ENCODE results near the gene SUMF2. TPM values are rescaled to one million over a fixed set of nuclear protein-coding genes. Genes with fewer than 3 reads are reported as not detected.
"Not testable (repeated sequence)": the region's sequence is repeated elsewhere in the genome, so short reads cannot be mapped to it uniquely, and the experiment has no call there.

Gene SUMF2
- total RNA-seq, 1 donor from 2014 or later: 158 TPM

- H3K4me1 Mint-ChIP-seq (ENCODE audit: low read depth); H3K9me3 Mint-ChIP-seq; H3K27ac Mint-ChIP-seq; intact Hi-C loops (cut with micrococcal nuclease); H3K4me3 Mint-ChIP-seq (ENCODE audit: low read depth); DNase-seq (ENCODE audit: low spot score); H3K27me3 Mint-ChIP-seq (ENCODE audit: low read depth): not testable (repeated sequence)
- peaks cover 47% of the 10 kb centered on the region for H3K36me3 Mint-ChIP-seq (ENCODE audit: low read depth)
Measured at GRCh38 chr7:56098187-56099008, 34.3 kb downstream of the SUMF2 start.

- peaks cover 56% of the 10 kb centered on the region for H3K36me3 Mint-ChIP-seq (ENCODE audit: low read depth)
- no peak overlapping the region for H3K4me3 Mint-ChIP-seq (ENCODE audit: low read depth)
- intact Hi-C loops (cut with micrococcal nuclease): no loop called here
- peaks cover 9% of the 10 kb centered on the region for H3K4me1 Mint-ChIP-seq (ENCODE audit: low read depth)
- H3K27me3 Mint-ChIP-seq (ENCODE audit: low read depth): no peaks in the 10 kb centered on the region
- DNase-seq (ENCODE audit: low spot score): no peak
- H3K9me3 Mint-ChIP-seq: no peaks in the 10 kb centered on the region
- H3K27ac Mint-ChIP-seq: no peak overlapping the region
Measured at GRCh38 chr7:56099653-56100052, 35.6 kb downstream of the SUMF2 start.

- H3K27ac Mint-ChIP-seq; H3K27me3 Mint-ChIP-seq (ENCODE audit: low read depth); H3K4me3 Mint-ChIP-seq (ENCODE audit: low read depth); DNase-seq (ENCODE audit: low spot score); intact Hi-C loops (cut with micrococcal nuclease): not testable (repeated sequence)
- peaks cover 72% of the 10 kb centered on the region for H3K36me3 Mint-ChIP-seq (ENCODE audit: low read depth)
- H3K9me3 Mint-ChIP-seq: peaks cover 16% of the 10 kb centered on the region
- H3K4me1 Mint-ChIP-seq (ENCODE audit: low read depth): peaks cover 25% of the 10 kb centered on the region
Measured at GRCh38 chr7:56104138-56104537, 40.1 kb downstream of the SUMF2 start.

DNA sequence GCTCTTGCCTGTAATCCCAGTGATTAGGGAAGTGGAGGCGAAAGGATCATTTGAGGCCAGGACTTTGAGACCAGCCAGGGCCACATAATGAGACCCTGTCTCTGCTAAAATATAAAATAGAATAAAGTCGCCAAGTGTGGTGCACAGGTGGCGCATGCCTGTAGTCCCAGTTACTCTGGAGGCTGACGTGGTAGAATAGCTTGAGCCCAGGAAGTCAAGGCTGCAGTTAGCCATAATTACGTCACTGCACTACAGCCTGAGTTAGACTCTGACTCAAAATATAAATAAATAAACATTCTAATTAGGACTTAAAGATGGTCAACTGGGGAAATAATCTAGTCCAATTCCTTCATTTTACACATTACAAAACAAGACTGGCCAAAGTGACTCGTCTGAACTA is 41.4 kb downstream of the SUMF2 start:
- Mint-ChIP-seq H3K9me3 (peaks cover 16% of the 10 kb centered on the region), H3K27ac (peak overlapping the region; percentile 99), H3K27me3 (ENCODE audit: low read depth) (no peaks in the 10 kb centered on the region), H3K4me3 (ENCODE audit: low read depth) (peak overlapping the region; percentile 99), H3K4me1 (ENCODE audit: low read depth) (peaks cover 25% of the 10 kb centered on the region), H3K36me3 (ENCODE audit: low read depth) (peaks cover 59% of the 10 kb centered on the region)
- intact Hi-C loops (cut with micrococcal nuclease): no loop called here
- DNase-seq (ENCODE audit: low spot score): no peak

- Mint-ChIP-seq H3K4me3 (ENCODE audit: low read depth) (peak within 1 kb of the TSS; percentile 99), H3K27me3 (ENCODE audit: low read depth) (no peaks in the 10 kb centered on the region), H3K9me3 (peaks cover 16% of the 10 kb centered on the region), H3K36me3 (ENCODE audit: low read depth) (peaks cover 50% of the 10 kb centered on the region), H3K27ac (peak within 1 kb of the TSS; percentile 99), H3K4me1 (ENCODE audit: low read depth) (peaks cover 21% of the 10 kb centered on the region)
- peak; percentile 93 for DNase-seq (ENCODE audit: low spot score)
- intact Hi-C loops (cut with micrococcal nuclease): loop anchor here (1.0 to 2.0 kb wide), 7 partner anchors 42 to 1347 kb away; partner anchors contain the start of genes CCT6A, MRPS17, PSPH and SEC61G
Measured at GRCh38 chr7:56106108-56107073, 42.3 kb downstream of the SUMF2 start, which contains the start of gene CHCHD2. Gene CHCHD2, minus strand, starts transcription at chr7:56106476. Its CDS starts 63 bp downstream, at chr7:56106413.

- DNase-seq (ENCODE audit: low spot score): no peak
- intact Hi-C loops (cut with micrococcal nuclease): loop anchor here (2.0 kb wide), 1 partner anchor 157 kb away; the partner anchor contains the start of gene MRPS17
- H3K4me1 Mint-ChIP-seq (ENCODE audit: low read depth): peaks cover 21% of the 10 kb centered on the region
- peaks cover 16% of the 10 kb centered on the region for H3K9me3 Mint-ChIP-seq
- H3K4me3 Mint-ChIP-seq (ENCODE audit: low read depth): peak overlapping the region; percentile 7
- peaks cover 38% of the 10 kb centered on the region for H3K36me3 Mint-ChIP-seq (ENCODE audit: low read depth)
- H3K27ac Mint-ChIP-seq: peak overlapping the region; percentile 5
- H3K27me3 Mint-ChIP-seq (ENCODE audit: low read depth): no peaks in the 10 kb centered on the region
Measured at GRCh38 chr7:56107954-56108258, 43.8 kb downstream of the SUMF2 start.

- H3K9me3 Mint-ChIP-seq: peaks cover 16% of the 10 kb centered on the region
- peaks cover 19% of the 10 kb centered on the region for H3K36me3 Mint-ChIP-seq (ENCODE audit: low read depth)
Measured at GRCh38 chr7:56110611-56111010, 46.5 kb downstream of the SUMF2 start.

GRCh38 chr7:56112244-56112643 is 48.2 kb downstream of the SUMF2 start:
- H3K4me3 Mint-ChIP-seq (ENCODE audit: low read depth); H3K27ac Mint-ChIP-seq; H3K36me3 Mint-ChIP-seq (ENCODE audit: low read depth); H3K27me3 Mint-ChIP-seq (ENCODE audit: low read depth); H3K9me3 Mint-ChIP-seq; H3K4me1 Mint-ChIP-seq (ENCODE audit: low read depth); DNase-seq (ENCODE audit: low spot score); intact Hi-C loops (cut with micrococcal nuclease): not testable (repeated sequence)

More at GRCh38 chr7:56110611-56111010, 46.5 kb downstream of the SUMF2 start:
- H3K4me3 Mint-ChIP-seq (ENCODE audit: low read depth): no peak overlapping the region
- peaks cover 14% of the 10 kb centered on the region for H3K4me1 Mint-ChIP-seq (ENCODE audit: low read depth)
- DNase-seq (ENCODE audit: low spot score): no peak
- intact Hi-C loops (cut with micrococcal nuclease): no loop called here
- H3K27ac Mint-ChIP-seq: no peak overlapping the region
- no peaks in the 10 kb centered on the region for H3K27me3 Mint-ChIP-seq (ENCODE audit: low read depth)

- H3K27me3 Mint-ChIP-seq (ENCODE audit: low read depth): peaks cover 3% of the 10 kb centered on the region
- H3K9me3 Mint-ChIP-seq: no peaks in the 10 kb centered on the region
- H3K4me1 Mint-ChIP-seq (ENCODE audit: low read depth): no peaks in the 10 kb centered on the region
- intact Hi-C loops (cut with micrococcal nuclease): no loop called here
- DNase-seq (ENCODE audit: low spot score): no peak
- H3K36me3 Mint-ChIP-seq (ENCODE audit: low read depth): no peaks in the 10 kb centered on the region
- no peak within 1 kb of the TSS for H3K4me3 Mint-ChIP-seq (ENCODE audit: low read depth)
- H3K27ac Mint-ChIP-seq: no peak within 1 kb of the TSS
Measured at GRCh38 chr7:56115852-56116538, 51.9 kb downstream of the SUMF2 start, which contains the start of gene NUPR2. Gene NUPR2, minus strand, starts transcription at chr7:56116417. Its CDS starts 103 bp downstream, at chr7:56116314.

DNA sequence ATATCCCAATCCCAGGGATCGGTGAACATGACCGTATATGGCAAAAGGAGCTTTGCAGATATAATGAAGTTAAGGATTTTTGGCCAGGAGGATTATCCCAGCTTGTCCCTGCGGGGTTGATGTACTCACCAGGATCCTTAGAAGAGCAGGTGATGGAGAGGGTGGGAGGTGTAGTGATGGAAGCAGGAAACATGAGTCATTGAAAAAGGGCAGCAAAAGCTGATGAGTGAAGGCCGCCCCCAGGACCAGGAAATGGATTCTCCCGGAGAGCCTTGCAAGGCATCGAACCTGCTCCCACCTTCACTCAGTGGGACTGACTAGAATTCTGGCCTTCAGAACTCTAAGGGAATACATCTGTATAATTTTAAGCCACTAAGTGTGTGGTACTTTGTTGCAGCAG is 57.4 kb downstream of the SUMF2 start:
- intact Hi-C loops (cut with micrococcal nuclease): no loop called here
- Mint-ChIP-seq H3K36me3 (ENCODE audit: low read depth) (no peaks in the 10 kb centered on the region), H3K4me1 (ENCODE audit: low read depth) (no peaks in the 10 kb centered on the region), H3K27ac (no peak overlapping the region), H3K4me3 (ENCODE audit: low read depth) (no peak overlapping the region), H3K9me3 (no peaks in the 10 kb centered on the region), H3K27me3 (ENCODE audit: low read depth) (peaks cover 2% of the 10 kb centered on the region)
- no peak for DNase-seq (ENCODE audit: low spot score)

DNA sequence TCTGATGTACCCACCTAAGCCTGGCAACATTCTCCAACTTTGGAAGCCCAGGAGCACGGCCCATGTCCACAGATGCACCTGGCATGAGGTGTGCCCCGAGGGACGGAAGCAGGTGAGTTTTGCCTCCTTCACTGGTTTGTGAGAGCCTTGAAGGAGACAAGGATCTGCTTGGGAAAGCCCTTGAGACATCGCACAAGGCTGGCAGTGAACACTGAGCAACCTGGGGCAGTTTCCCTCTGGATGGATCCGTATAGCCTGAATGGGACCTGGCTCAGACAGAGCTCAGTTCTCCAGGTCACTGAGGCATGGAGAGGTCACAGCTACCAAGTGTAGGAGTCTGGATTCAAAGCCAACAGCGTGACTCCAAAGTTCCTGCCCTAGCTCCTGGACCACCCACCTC is 60.9 kb downstream of the SUMF2 start:
- H3K27me3 Mint-ChIP-seq (ENCODE audit: low read depth): no peaks in the 10 kb centered on the region
- no peak overlapping the region for H3K27ac Mint-ChIP-seq
- DNase-seq (ENCODE audit: low spot score): no peak
- intact Hi-C loops (cut with micrococcal nuclease): no loop called here
- H3K9me3 Mint-ChIP-seq: no peaks in the 10 kb centered on the region
- no peaks in the 10 kb centered on the region for H3K36me3 Mint-ChIP-seq (ENCODE audit: low read depth)
- H3K4me3 Mint-ChIP-seq (ENCODE audit: low read depth): no peak overlapping the region
- no peaks in the 10 kb centered on the region for H3K4me1 Mint-ChIP-seq (ENCODE audit: low read depth)

DNA sequence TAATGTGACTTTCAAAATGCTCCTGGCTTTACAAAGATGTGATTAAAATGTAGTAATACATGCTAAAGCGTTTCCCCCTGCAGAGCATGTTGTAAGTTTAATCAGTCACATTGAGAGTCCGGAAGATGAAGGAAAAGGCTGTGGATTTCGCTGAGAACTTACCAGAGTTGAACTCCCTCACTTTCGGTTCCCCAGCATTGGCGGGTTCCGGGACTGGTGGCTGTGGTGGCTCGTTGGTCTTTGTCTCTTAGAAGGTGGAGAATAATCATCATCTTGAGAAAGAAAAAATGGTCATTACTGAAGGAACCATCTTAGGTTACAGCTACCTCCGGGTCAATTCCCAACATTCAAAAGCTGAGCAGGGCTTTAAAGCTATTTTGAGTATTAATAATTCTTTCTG is 61.7 kb downstream of the SUMF2 start:
- Mint-ChIP-seq H3K27me3 (ENCODE audit: low read depth) (no peaks in the 10 kb centered on the region), H3K9me3 (no peaks in the 10 kb centered on the region), H3K4me1 (ENCODE audit: low read depth) (no peaks in the 10 kb centered on the region), H3K27ac (no peak overlapping the region), H3K36me3 (ENCODE audit: low read depth) (no peaks in the 10 kb centered on the region), H3K4me3 (ENCODE audit: low read depth) (no peak overlapping the region)
- no peak for DNase-seq (ENCODE audit: low spot score)
- intact Hi-C loops (cut with micrococcal nuclease): no loop called here
